GM18520 (cell line): ENCODE data around the gene ST8SIA6.
"Not testable (repeated sequence)": the region's sequence is repeated elsewhere in the genome, so short reads cannot be mapped to it uniquely, and the experiment has no call there.

Experiments used
- ATAC-seq: cut with Tn5 transposase; IDR thresholded peaks from one replicate; pipeline ENCODE4 v1.9.1; 2021; ENCODE audit not compliant: unreplicated experiment

ST8SIA6 gene

DNA sequence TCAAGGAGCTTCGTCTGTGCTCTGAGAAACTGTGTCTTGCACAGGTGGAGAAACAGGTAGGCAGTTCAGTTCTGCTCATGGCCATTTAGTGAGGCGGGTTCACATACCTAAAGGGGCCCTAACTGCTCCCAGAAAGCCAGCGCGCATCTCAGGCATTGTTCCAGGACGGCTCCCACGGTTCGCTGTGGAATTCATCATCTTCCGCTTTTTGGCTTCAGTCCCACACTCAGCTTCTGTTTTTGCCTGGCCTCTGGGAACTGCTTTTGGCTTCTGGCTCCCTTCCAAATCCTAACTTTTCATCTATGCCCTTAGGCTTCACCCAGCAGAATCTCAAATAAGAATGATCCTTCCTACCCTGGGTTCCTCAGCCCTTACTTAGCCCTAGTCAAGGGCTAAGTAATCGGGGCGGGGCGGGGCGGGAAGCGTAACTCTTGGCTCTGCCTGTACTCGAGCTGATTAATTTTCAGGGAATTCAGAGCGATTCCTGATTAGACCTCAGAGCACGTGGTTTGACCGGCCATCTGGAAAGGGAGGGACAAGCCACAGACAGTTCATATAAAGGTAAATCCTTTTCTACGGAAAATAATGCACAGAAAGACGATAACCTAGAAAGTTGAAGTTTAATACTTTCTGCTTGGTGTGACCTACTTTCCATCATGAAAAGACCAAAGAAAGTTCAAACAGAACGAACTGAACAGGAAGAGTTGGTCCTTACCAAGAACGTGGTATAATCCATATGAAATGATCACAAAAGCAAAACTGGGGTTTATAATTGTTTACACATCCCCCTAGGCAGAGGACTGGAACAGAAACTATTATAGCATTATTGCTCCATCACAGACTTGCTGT lies 105.7 kb downstream of the ST8SIA6 start:
- ATAC-seq, result no peak

DNA sequence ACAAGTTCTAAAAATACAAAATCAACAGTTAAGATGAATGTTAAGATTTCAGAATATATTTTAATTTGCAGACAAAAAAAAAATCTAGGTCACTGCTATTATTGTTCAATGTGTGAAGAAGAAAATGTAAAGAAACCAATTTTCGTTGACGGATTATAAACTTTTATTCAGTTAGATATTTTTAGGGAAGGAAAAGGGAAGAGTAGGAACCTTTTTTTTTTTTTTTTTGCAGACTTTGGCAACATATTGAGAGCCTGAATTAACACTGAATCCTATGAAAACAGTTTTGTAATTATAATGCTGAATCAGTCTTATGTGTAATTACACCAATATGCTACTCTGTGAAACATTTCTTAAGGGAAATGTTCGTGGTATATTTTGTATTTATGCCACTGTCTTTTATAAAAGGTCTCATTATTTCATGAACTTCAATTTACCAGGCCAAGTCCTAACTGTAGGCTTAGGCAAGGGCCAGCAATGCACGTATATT lies 106.3 kb downstream of the ST8SIA6 start:
- ATAC-seq, result no peak

DNA sequence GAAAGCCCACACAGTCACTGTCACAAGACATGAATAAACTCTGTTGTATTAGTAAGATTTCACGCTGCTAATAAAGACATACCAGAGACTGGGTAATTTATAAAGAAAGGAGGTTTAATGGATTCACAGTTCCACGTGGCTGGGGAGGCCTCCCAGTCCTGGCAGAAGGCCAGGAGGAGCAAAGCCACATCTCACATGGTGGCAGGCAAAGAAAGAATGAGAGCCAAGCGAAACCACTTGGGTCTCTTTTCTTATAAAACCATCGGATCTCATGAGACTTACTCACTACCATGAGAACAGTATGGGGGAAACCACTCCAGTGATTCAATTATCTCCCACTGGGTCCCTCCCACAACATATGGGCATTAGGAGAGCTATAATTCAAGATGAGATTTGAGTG lies 110.2 kb downstream of the ST8SIA6 start:
- no peak for ATAC-seq

DNA sequence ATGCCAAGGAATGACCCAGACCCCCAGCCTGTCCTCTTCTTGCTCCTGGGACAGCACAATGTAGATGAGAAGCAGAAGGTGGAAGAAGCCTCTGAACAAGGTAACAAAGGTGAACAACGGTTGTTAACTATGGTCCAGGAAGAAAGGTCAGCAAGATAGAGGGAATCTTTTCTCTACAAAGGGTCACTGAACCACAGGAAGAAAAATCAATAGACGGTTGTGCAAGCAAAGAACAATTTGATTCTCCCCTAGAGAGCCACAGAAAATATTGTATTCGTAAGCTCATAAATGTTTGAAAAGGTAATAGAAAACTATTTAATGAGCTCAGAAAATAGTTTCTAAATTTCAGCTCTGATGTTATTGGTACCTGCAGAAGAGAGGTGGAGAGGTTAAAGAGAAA lies 111.3 kb downstream of the ST8SIA6 start:
- ATAC-seq, result no peak

DNA sequence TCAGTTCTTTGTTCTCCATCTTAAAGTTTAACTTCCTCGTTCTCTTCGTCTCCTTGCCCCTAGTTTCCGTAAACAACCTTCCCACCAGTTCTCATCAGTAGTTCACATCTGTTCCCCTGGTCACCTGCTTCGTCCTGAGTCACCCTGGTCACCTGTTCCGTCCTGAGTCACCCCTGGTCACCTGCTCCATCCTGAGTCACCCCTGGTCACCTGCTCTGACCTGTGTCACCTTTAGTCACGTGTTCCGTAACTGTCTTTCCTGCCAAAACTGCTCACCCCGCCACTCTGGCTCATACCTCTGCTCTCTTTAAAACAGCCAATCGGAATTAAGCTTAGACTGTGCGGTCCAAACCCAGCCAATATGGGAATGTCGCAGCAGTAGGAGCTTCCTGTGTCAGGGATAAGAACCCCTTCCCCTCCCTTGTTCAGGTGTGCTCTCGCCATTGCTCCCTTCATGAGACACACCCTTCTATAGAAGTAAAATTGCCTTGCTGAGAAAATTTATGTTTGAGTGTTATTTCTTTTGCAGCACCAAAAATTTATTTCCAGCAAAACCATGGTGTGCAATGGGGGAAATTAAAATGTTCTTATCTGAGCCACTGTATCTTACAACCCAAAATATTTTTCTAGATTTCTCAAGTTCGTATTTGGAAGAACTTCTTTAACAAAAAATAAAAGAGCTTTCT lies 114.1 kb downstream of the ST8SIA6 start:
- ATAC-seq, result no peak

DNA sequence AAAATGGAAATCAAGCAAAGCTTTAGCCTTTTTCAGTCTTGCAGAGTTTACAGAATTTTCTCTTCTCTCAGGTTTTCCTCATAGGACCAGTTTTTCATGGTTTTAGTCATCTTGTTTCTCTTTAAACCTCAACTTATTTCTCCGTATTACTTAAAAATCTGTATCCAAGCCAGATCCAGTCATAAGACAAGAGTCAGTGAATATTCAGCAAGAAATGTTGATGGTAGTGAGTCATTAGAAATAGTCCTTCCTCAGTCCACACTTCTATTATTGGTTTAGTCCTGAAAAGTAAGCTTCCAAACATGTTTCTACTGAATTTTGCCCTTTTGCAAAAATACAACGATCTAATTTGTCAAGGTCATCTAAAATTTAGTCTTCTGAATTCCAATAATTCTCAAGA lies 119.3 kb downstream of the ST8SIA6 start:
- ATAC-seq, result no peak

DNA sequence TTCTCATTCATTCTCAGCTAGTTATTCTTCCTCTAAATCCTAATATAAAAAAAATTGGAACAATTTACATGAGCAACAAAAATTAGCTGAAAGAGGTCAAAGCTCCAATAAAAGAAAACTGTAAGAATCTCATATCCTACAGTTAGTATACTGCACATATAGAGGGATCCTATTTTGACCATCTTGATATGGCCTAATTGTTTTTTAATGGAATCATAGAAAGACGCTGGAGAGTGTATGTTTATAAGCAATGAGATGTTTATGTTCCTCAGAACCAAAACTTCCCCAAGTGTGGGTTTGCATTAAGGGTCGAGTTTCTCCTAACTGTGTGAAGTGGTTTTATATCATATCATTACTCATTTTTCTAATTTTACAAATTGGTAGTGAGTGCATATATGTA lies 123.9 kb downstream of the ST8SIA6 start:
- no peak for ATAC-seq

DNA sequence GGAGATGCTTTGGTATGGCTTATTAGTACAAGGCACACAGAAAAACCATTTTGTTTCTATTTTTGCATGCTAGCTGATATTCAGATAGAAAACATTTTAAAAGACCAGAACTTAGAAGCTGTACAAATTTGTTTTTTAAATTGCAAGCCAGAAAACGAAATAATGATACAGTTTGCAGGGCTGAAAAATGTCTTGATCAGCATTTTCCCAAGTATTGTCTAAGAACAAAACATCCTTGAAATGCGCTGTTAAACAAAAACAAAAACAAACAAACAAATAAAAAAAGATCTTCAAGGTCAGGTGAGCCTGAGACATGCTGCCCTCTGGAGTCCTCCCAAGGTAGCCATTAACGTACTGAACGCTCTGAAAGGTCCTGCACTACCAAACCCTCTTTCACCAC lies 128.0 kb downstream of the ST8SIA6 start:
- no peak for ATAC-seq

DNA sequence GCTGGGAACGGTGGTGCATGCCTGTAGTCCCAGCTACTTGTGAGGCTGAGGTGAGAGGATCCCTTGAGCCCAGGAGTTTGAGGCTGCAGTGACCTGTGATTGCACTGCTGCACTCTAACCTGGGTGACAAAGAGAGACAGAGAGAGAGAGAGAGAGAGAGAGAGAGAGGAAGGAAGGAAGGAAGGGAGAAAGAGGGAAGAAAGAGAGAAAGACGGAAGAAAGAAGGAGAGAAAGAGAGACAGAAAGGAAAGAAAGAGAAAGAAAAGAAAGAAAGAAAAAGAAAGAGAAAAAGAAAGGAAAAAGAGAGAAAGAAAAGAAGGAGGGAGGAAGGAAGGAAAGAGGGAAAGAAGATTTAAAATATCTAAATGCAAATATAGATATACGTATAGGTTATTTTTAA lies 132.4 kb downstream of the ST8SIA6 start:
- not testable (repeated sequence) for ATAC-seq

DNA sequence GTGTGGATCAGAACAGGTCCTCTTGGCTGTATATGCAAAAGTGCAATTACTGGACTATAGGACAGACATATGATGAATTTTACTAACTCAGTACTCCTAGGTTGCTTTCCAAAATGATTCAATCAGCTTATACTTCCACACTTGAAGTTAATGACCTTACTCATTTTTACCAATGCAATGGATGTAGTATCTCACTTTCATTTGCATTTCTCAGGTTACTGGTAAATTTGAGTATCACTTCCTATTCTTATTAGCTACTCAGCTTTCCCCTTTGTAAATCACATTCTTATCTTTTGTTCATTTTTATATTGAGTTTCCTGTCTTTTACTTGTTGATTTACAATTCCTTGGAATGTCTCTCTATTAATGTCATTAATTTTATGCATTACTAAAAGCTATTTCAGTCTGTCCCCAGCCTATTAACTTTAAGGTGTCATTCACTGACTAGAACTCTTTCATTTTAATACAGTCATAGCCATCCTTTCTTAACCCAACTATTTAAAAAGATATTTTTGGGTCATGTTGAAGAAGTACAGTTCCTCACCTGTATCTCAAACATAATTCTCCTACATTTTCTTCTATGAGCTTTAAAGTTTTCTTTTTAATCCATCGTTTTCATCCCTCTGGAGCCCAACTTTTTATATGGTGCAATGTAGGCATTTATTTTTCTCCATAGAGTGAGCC lies 137.8 kb downstream of the ST8SIA6 start:
- ATAC-seq, result peak; percentile 84

DNA sequence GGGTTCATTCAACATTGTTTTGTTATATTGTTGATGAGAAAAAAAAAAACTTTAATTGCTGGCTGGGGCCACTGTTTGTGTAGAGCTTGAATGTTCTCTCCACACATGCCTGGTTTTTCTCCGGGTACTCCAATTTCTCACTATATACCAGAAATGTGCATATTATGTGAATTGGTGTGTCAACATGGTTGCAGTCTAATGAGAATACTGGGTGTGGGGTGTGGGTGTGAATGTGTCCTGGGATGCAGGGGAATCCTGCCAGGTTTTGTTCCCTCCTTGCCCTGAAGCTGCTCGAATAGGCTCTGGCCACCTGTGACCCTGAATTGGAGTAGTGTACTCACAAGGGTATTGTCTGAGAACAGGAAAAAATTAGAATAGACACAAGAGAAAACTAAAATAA lies 145.0 kb downstream of the ST8SIA6 start:
- no peak for ATAC-seq

DNA sequence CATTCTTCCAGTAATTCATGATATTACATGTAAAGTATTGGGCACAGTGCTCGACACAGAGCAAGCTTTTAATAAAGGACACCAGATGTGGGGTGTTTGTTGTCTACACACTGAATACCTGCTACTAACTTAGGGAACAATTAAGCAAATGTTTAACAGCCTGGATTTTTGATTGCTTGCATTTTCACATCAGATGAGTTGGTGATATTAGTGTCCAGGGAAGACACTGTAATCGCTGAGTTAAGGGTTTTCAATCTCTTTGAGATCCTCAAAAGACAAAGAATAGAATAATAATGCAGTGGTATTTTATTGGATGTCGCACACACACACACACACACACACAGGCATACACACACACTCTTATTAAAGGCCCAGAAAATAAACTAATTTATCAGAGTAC lies 147.3 kb downstream of the ST8SIA6 start:
- no peak for ATAC-seq

DNA sequence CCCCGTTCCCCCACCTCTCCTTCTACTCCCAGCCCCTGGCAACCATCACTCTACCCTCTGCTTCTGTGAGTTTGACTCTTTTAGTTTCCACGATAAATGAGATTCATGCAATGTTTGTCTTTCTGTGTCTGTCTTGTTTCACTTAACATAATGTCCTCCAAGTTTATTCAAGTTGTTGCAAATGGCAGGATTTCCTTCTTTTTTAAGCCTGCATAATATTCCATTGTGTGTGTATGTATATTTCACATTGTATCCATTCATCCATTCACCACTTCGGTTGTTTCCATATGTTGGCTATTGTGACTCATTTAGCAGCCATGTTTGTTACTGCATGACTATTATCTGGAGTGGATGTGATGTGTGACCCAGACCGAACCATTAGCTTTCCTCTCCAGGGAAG lies 162.0 kb downstream of the ST8SIA6 start:
- no peak for ATAC-seq

DNA sequence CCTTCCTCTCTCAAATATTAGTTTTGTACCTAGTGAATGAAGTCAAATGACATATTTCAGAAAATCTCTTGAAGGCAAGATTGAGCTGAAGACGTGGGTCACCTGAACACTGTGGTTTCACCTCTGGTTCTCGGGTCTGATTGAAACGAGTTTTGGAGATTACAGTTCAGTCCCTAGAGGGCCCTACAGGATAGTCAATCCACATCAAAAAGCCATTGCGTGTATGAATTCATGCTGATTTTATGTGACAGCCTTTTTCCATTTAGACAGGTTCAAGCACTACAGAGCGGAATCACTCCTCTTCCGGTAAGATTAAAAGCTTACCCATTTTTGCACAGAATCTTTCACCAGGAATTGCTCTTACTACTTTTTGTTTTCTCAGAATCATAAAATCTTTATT lies 164.2 kb downstream of the ST8SIA6 start:
- ATAC-seq, result no peak

DNA sequence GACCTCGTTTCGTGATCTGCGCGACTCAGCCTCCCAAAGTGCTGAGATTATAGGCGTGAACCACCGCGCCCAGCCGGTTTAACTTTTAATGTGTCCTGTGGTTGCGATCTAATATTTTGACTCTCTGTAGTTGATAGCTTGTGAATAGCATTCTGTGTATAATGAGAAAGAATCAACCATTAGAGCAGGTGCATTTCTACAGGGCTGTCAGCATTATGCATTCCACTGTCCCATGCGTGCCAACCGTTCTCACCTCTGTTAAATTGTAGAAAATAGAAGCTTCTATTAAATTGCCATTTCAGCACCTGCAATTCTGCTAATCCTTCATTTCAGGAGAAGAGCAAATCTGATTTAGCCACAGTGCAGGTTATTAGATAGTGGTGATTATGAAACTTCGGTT lies 164.6 kb downstream of the ST8SIA6 start:
- ATAC-seq, result no peak

DNA sequence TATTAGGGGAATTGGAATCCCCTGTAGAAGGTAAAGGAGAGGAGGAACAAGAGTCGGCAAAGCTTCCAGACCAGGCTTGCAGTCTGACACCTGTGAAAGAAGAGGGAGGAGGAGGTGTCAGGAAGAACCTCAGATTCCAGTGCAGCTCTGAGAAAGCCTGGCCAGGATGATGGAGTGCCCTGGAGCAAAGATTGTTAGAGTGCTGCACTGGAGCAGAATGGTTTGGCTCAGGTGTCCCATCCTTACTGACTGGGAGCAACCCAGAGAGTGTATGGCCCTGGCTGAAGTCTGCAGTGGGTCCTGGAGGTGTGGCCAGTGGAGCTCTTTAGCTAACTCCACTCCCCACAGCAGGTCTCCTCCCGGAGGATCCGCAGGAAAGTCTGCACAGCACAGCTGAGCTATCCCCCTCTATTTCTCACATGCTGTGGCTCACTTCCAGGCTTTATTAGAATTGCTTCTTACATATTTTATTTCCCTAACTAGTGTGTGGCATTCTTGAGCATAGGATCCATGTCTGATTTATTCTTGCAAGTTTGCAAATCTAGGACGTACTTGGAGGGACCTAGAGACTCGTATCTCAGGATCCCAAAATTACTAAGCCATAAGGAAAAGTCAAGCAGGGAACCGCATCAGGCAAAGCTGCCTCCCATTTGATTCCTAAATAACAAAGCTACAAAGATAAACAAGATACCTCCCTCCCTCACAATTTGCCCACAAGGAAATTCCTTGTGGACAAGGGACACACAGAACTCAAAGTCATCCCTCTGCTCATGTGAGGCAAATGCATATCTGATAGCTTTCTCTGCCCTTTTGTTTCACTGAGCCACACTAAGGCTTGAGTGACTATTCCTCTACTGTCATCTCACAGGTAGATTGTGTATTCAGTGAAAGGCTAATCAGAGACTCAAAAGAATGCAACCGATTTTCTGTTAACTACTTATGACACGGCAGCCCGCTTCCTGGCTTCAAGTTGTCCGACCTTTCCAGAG lies 167.5 kb downstream of the ST8SIA6 start:
- no peak for ATAC-seq

DNA sequence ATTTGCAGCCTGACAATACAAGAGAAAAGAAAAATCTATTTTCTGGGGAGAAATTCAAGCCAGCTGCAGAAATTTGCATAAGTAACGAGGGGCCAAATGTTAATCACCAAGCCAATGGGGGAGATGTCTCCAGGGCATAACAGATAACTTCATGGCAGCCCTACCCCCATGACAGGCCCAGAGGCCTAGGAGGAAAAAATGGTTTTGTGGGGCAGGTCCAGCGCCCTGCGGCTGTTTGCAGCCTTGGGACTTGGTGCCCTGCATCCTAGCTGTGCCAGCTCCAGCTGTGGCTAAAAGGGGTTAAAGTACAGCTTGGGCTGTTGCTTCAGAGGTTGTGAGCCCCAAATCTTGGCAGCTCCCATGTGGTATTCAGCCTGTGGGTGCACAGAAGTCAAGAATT lies 172.1 kb downstream of the ST8SIA6 start:
- ATAC-seq, result no peak

DNA sequence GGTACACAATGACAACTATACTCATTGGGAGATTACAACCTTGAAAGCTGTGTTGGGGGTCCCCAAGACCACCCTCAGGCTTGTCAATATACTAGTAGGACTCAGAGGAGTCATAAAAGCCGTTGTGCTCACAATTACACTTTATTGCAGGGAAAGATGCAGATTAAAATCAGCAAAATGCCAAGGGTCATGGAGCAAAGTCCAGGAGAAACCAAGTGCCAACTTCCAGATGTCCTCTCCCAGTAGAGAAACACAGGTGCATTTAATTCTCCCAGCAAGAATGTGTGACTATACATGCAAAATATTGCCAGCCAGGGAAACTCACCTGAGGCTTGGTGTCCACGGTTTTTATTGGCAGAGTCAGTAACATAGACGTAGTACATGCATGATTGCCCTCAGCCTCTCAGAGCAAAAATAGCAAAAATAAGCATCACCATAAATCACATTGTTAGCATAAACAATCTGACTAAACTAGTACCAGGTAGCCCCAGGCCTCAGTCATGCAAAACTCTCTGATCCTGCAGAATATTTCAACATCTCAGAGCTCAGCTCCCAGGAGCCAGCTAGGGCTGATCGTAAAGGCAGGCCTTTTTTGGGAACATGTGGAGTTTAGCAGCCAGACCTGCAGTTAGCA lies 175.7 kb downstream of the ST8SIA6 start:
- no peak for ATAC-seq

DNA sequence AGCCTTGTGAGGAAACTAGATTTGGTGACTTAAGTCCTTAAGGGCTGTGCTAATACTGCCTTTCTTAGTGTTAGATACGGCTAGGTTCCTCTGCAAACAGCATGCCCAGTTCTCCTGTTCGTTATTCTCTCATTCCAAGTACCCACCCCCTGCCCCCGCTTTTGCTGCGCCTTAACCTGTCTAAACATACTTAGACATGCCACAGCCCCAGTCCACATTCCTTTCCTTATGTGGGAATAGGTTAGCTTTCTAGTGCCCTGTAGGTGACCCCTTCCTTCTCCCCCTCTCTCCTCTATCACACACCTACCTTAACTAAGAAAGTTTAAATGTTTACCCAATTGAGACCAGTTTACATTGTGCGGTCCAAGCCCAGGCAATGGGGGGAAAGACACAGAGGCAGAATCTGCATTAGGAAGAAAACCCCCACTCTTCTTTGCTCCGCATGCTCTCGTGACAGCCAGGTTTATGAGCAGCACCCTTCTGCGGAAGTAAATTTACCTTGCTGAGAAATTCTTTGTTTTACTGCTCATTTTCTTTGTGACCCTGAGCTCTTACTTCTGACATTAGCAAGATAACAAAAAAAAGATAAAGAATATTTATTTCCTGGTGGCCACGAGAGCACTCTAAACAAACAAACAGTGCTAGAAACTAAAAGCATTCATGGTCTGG lies 177.5 kb downstream of the ST8SIA6 start:
- ATAC-seq, result no peak

DNA sequence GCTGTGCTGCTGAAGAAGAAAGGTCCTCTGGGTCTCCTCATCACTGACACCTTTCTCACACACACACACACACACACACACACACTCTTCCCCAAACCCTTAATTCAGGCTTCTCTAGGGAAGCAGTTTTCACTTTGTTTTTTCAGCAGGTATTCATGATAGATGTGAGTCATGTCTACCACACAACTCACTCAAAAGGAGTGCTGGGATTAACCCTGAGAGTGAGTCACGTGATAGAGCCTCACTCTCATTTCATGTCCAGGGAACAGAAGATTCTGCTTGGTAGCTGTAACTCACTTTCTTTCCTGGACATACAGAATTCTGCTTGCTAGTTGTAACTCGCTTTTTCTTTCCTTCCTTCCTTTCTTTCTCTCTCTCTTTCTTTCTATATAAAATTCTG lies 181.0 kb downstream of the ST8SIA6 start:
- ATAC-seq, result no peak
